Breast epithelium (tissue), 4 donors: Measurements from ENCODE around the gene KLF7. TPM values are rescaled to one million over a fixed set of nuclear protein-coding genes. Genes with fewer than 3 reads are reported as not detected.
A peak's percentile ranks its signal among the peaks of the same experiment; 100 is the strongest.

ENCODE experiments used
- DNase-seq, 2 donors: peaks; one replicate each; pipeline ENCODE4 v3.0.0-alpha.2; 2019; ENCODE audit warnings: low spot score in 2 of 2
- H3K27ac ChIP-seq, 2 donors: fragments of 200-600 bp; sonication (generic) in 1 of 2; one replicate each; pipeline ENCODE4 v1.5.1; 2016 to 2019; ENCODE audit warnings: mild to moderate bottlenecking in 1 of 2
- H3K27me3 ChIP-seq, 2 donors: fragments of 200-600 bp; sonication (generic) in 1 of 2; one replicate each; pipeline versions ENCODE4 v1.5.1 to v1.6.0; 2017 to 2019; ENCODE audit warnings: control low read depth in 1 of 2, mild to moderate bottlenecking in 1 of 2
- H3K36me3 ChIP-seq: fragments of 200-600 bp; one replicate; pipeline ENCODE4 v1.5.1; 2019
- H3K4me1 ChIP-seq, 2 donors: fragments of 200-600 bp; sonication (generic); one replicate each; pipeline ENCODE4 v1.5.1; 2016 to 2019; ENCODE audit warnings: control low read depth in 1 of 2
- H3K4me3 ChIP-seq, 3 donors: fragments of 200-600 bp; sonication (generic); 1 replicate in 2 of 3; 2 replicates in 1 of 3; pipeline ENCODE4 v1.5.1; 2016 to 2019; ENCODE audit warnings: mild to moderate bottlenecking in 3 of 3, moderate library complexity in 2 of 3
- H3K9me3 ChIP-seq, 2 donors: fragments of 200-600 bp; sonication (generic) in 1 of 2; one replicate each; pipeline ENCODE4 v1.5.1; 2016 to 2019; ENCODE audit warnings: control low read depth in 1 of 2
- CTCF ChIP-seq, 3 donors: fragments of 450-650 bp; IDR thresholded peaks; one replicate each; pipeline ENCODE4 v1.5.1; 2016 to 2017; ENCODE audit warnings: antibody characterized with exemption in 3 of 3, mild to moderate bottlenecking in 3 of 3, moderate library complexity in 3 of 3
- POLR2A ChIP-seq: fragments of 450-650 bp; IDR thresholded peaks from one replicate; pipeline ENCODE4 v1.6.1; 2016; ENCODE audit warnings: antibody characterized with exemption, mild to moderate bottlenecking, moderate library complexity
- POLR2AphosphoS5 ChIP-seq, 3 donors: sonication (generic); formaldehyde crosslinking; IDR thresholded peaks; one replicate each; pipeline ENCODE4 v1.6.1; 2017; ENCODE audit warnings: antibody characterized with exemption in 3 of 3
- intact Hi-C: fragments of 100-400 bp; cut with DNase I; formaldehyde crosslinking; loops from one replicate; pipeline ENCODE4 v1.15.1; 2023; ENCODE audit warnings: low total_unique reads
- total RNA-seq, 3 donors: library from RNA; depleted of rRNA; stranded (reverse); fragments of >200 nt; gene quantifications; one replicate each; pipeline ENCODE4 v1.1.0, GENCODE V29; 2016

KLF7 gene
- total RNA-seq, 3 donors from 2014 or later = 21.0 to 40.7 (median 37.3) TPM

DNA sequence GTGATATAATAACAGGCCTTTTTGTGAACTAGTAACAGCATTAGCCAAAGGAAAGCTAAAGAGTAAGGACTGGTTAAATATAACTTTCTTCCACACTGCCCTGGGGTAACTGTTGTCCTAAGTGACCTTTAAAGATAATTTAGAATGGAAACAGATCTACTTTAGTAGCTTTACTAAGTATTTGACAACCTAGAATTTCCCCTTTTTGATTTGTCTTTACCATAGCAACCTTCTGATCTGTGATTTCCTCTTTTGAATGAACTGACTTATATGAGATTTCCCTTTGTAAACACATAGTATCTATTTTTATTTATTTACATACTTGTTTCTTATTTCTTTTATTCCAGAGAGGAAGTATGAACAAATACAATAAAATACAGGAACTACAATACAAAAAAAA, 10.5 kb upstream of the KLF7 start:
- H3K9me3 ChIP-seq = no peaks in the 10 kb centered on the region
- no peak for TF ChIP-seq POLR2AphosphoS5 (IDR thresholded peaks at IDR 0.05)
- TF ChIP-seq CTCF (IDR thresholded peaks at IDR 0.05) = no peak
- TF ChIP-seq POLR2A = no peak
- intact Hi-C loops = no loop called here
- H3K36me3 ChIP-seq = no peaks in the 10 kb centered on the region
- DNase-seq = no peak
- no peak overlapping the region for H3K4me3 ChIP-seq
- H3K27ac ChIP-seq = no peak overlapping the region
- no peaks in the 10 kb centered on the region for H3K4me1 ChIP-seq
- H3K27me3 ChIP-seq = no peaks in the 10 kb centered on the region

DNA sequence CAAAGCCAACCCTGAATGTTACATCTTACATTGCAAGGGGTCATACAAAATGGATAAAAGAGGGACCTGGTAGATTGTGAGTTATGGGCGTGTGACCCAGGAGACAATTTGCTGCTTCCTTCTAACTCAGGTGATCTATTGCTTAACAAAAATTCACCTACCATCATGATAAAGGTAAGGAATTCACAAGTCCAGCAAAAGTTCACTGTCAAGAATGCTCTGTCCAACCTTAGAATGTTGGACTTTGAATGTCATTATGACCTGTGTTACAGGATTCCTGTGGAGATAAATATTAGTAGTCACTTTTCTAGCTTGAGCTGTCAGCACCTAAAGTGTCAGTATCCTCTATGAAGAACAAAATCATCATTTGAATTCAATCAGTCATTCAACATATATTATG, 7.9 kb upstream of the KLF7 start:
- no peak overlapping the region for H3K27ac ChIP-seq
- no peak overlapping the region for H3K4me3 ChIP-seq
- H3K9me3 ChIP-seq = no peaks in the 10 kb centered on the region
- no peaks in the 10 kb centered on the region for H3K27me3 ChIP-seq
- intact Hi-C loops = no loop called here
- TF ChIP-seq CTCF (IDR thresholded peaks at IDR 0.05) (no peak), POLR2AphosphoS5 (IDR thresholded peaks at IDR 0.05) (no peak), POLR2A (no peak)
- no peaks in the 10 kb centered on the region for H3K4me1 ChIP-seq
- DNase-seq = no peak
- no peaks in the 10 kb centered on the region for H3K36me3 ChIP-seq

GRCh38 chr2:207167099-207167923, 1.6 kb upstream of the KLF7 start:
- intact Hi-C loops = no loop called here
- no peak for TF ChIP-seq CTCF (IDR thresholded peaks at IDR 0.05)
- no peak for TF ChIP-seq POLR2A
- peak in 1 of 3 donors; percentile 5 for TF ChIP-seq POLR2AphosphoS5 (IDR thresholded peaks at IDR 0.05)

DNA sequence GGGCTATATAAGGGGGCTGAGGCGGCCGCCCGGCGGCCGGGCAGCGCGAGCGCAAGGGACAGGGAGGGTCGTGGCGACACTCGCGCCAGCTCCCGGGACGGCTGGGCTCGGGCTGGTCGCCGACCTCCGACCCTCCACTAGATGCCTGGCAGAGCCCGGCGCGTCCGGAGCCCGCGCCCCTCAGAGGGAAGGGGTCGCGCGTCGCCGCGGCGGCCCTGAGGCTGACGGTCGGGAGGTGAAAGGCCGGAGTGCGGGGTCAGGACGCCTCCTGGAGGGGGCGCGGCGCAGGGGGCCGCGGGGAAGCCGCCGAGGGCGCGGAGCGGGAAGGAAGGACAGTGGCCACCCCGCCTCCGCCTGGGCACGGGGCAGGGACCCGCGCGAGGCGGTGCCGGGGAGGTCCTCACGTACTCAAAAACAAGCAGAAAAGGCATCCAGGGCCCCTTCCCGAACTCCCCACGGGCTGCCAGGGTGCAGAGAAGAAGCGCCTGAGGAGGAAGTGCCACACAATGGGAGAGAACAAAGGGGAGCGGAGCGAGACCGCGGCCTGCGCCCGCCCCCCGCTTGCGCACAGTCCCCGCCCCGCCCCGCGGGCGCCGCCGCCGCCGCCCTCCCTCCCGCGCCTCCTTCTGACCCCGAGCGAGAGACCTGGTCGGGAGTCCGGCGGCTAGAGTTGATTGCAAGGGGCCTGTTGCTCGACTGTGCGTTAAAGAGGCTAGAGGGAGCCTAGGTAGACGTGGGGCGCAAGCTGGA, 776 bp upstream of the KLF7 start:
- Histone ChIP-seq H3K27ac (peak overlapping the region; percentile 100), H3K27me3 (no peaks in the 10 kb centered on the region), H3K4me1 (peaks cover 0 to 5% of the 10 kb centered on the region in 2 donors), H3K36me3 (no peaks in the 10 kb centered on the region), H3K4me3 (peak overlapping the region; percentile 77 to 93 (median 90)), H3K9me3 (no peaks in the 10 kb centered on the region)
- TF ChIP-seq POLR2AphosphoS5 (IDR thresholded peaks at IDR 0.05) = peak; percentile 79 to 94 (median 92)
- peak in 2 of 3 donors; percentile 57 to 74 for TF ChIP-seq CTCF (IDR thresholded peaks at IDR 0.05)
- TF ChIP-seq POLR2A = peak; percentile 65
- intact Hi-C loops = no loop called here
- peak; percentile 71 to 78 for DNase-seq

More at GRCh38 chr2:207167099-207167923, 1.6 kb upstream of the KLF7 start:
- peak overlapping the region; percentile 100 for H3K27ac ChIP-seq
- no peaks in the 10 kb centered on the region for H3K9me3 ChIP-seq
- H3K4me3 ChIP-seq = peak overlapping the region; percentile 77 to 93 (median 90)
- H3K36me3 ChIP-seq = no peaks in the 10 kb centered on the region
- peaks cover 0 to 5% of the 10 kb centered on the region in 2 donors for H3K4me1 ChIP-seq
- H3K27me3 ChIP-seq = no peaks in the 10 kb centered on the region
- peak in 1 of 2 donors; percentile 26 for DNase-seq

DNA sequence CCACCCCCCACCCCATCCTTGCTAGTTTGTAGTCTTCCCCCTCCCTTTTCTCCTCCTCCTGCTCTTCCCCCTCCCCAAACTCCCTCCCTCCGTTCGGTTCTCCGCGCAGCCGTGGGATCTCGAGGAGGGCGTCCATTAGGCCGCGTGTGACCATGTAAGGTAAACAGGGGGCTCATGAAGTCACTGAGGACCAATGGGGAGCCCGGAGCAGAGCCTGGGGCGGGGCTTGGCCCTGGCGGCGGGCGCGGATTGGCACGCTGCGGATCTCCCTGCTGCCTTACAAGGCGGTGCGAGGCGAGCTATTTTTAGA, 246 bp upstream of the KLF7 start:
- H3K27ac ChIP-seq = peak overlapping the region; percentile 100
- no peaks in the 10 kb centered on the region for H3K36me3 ChIP-seq
- TF ChIP-seq POLR2A = no peak
- peak in 1 of 3 donors; percentile 70 for TF ChIP-seq POLR2AphosphoS5 (IDR thresholded peaks at IDR 0.05)
- TF ChIP-seq CTCF (IDR thresholded peaks at IDR 0.05) = no peak
- H3K4me3 ChIP-seq = peak overlapping the region; percentile 77 to 93 (median 90)
- peaks cover 0 to 10% of the 10 kb centered on the region in 2 donors for H3K4me1 ChIP-seq
- intact Hi-C loops = no loop called here
- H3K9me3 ChIP-seq = no peaks in the 10 kb centered on the region
- no peaks in the 10 kb centered on the region for H3K27me3 ChIP-seq
- DNase-seq = peak; percentile 99 to 100
